ENCODE results near the gene SPG11.

Gene SPG11

GRCh38 chr15:44516436-44516835 is 147.0 kb downstream of the SPG11 start:
- no peak for DNase-seq

All from SHP77 treated with DMSO at 0.1 percent for 48 hours (cell line).